GM21723 (cell line): ENCODE results near the gene FAM98A.
A peak's percentile ranks its signal among the peaks of the same experiment; 100 is the strongest.

Source experiments
- ATAC-seq: cut with Tn5 transposase; IDR thresholded peaks from one replicate; pipeline ENCODE4 v1.9.1; 2021; ENCODE audit warnings: mild to moderate bottlenecking, moderate library complexity; ENCODE audit not compliant: unreplicated experiment

FAM98A gene

GRCh38 chr2:33598561-33599174 is 431 bp downstream of the FAM98A start:
- peak; percentile 54 for ATAC-seq

- no peak for ATAC-seq
These were observed 2.1 kb downstream of the FAM98A start for GRCh38 chr2:33597026-33597425.

DNA sequence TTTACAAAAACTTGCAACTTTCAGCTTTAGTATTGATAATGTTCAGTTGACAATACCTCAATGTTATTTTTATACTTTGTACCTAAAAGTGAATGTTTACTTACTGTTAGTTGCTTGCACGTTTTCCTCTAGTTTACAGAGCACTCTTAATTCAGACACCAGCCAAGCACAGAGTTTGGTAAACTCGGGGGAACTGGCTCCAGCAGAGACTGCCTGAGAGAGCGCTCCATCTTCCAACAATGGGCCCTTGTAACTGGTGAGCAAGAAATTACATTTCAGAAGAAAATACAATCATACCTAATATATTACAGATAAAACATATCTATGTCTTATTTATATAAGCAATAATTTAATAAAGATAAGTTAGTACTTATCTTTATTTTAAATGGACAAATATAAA is 3.7 kb downstream of the FAM98A start:
- ATAC-seq: no peak

- no peak for ATAC-seq
These were observed 9.7 kb downstream of the FAM98A start for GRCh38 chr2:33589444-33589843.

- no peak for ATAC-seq
These were observed 10.9 kb downstream of the FAM98A start for GRCh38 chr2:33588232-33588631.

DNA sequence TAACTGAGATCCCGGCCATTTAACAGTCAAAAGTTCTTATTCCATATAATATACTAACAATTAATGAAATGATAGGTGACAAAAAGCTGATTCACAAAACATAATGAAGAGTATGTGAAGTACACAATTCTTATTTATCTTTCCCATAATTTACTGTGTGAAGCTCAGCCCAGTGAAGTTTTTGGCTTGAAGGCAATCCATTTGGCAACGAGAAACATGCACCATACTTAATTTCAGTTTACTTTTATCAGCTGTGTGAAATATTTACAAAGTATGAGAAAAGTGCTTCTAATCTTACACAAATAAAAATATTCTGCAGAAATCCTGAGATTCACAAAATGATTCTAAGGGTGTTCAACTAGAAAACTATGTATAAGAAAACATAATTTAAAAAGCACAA is 12.3 kb downstream of the FAM98A start:
- ATAC-seq: no peak

GRCh38 chr2:33583194-33583938 is 15.7 kb downstream of the FAM98A start:
- peak; percentile 77 for ATAC-seq

GRCh38 chr2:33581872-33582271 is 17.2 kb downstream of the FAM98A start:
- no peak for ATAC-seq

GRCh38 chr2:33579227-33579626 is 19.9 kb downstream of the FAM98A start:
- ATAC-seq: no peak

DNA sequence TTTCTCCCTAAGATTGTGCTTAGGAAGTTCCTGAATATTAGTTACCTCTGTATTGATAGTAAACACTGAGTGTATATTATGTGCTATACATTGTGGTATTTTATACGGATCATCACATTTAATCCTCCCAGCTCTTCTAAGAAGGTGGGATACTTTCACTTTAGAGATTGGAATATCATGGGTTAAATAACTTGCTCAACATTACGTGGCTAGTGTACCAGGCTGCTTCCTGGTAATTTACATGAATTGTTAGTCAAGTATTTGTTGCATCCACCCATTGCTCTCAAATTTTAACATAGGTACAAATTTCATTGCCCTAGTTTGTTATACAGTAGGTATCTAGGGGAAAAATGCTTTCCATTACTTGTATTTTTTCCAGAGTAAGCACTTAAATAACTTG is 21.4 kb downstream of the FAM98A start:
- no peak for ATAC-seq

GRCh38 chr2:33577084-33577483 is 22.0 kb downstream of the FAM98A start:
- ATAC-seq: no peak

GRCh38 chr2:33573657-33574056 is 25.4 kb downstream of the FAM98A start:
- no peak for ATAC-seq

DNA sequence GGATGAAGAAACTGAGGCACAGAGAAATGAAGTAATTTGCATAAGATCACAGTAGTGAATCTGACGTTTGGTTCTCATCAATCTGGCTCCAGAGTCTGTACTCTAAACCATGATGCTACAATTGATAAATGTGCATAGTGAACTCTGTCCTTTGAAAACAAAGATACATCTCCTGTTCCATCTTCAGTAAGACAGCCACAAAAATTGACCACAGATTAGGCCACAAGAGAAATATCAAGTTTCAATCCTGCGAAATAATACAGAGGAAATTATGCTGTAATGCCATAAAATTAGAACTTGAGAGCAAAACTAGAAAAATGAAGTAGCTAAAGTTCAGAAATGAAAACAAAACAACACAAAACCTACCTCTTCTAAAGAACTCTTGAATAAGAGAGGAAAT is 28.4 kb downstream of the FAM98A start:
- no peak for ATAC-seq

DNA sequence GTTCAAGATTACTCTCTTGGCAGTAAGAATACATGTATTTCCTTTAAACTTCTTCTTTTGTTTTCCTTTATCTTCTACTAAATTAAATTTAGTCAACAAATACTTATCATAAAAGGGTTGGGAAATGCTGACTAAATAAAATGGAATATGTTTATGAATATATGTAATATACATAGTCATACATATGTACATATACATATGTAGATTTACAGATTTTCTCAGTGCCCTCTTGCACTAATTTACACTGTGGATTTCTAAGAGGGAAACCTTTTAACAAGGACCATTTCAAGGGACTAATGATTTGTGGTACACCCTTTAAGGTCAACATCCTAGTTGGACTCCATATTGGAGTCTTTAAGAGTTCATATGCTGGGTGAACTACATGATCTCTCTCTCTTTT is 37.2 kb downstream of the FAM98A start:
- ATAC-seq: no peak

DNA sequence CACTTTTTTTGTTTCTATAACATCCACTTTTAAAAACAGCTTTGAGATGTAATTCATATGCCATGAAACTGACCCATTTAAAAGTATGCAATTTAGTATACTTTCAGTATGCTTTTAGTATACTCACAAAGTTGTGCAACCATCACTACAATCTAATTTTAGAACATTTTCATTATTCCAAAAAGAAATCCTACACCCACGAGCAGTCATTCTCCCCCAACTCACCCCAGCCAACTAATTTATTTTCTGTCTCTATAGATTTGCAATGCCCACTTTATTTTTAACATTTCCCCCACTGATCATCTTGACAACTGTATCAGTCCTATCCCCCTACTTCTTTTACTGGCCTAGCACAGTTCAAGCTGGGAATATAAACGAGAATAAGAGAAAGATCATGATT is 39.1 kb downstream of the FAM98A start:
- ATAC-seq: no peak

DNA sequence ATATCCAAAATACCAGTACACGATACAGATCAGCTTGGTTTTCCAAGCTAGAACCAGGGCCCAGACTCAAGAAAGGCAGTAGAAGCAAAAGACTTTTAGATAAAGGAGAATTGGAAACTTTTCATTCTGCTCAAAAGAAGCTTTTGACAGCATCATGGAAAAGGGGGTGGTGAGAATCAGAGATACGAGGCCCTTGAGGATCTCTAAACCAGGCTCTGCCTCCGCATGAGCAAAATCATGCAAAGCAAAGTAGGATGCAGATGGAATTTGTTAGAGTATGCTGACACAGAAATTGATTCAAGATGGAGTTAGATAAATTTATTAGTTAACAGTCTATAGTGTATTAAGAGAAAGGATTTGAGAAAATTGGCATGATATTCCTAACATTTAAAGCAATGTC is 39.8 kb downstream of the FAM98A start:
- no peak for ATAC-seq

GRCh38 chr2:33555681-33556080 is 43.4 kb downstream of the FAM98A start:
- no peak for ATAC-seq

DNA sequence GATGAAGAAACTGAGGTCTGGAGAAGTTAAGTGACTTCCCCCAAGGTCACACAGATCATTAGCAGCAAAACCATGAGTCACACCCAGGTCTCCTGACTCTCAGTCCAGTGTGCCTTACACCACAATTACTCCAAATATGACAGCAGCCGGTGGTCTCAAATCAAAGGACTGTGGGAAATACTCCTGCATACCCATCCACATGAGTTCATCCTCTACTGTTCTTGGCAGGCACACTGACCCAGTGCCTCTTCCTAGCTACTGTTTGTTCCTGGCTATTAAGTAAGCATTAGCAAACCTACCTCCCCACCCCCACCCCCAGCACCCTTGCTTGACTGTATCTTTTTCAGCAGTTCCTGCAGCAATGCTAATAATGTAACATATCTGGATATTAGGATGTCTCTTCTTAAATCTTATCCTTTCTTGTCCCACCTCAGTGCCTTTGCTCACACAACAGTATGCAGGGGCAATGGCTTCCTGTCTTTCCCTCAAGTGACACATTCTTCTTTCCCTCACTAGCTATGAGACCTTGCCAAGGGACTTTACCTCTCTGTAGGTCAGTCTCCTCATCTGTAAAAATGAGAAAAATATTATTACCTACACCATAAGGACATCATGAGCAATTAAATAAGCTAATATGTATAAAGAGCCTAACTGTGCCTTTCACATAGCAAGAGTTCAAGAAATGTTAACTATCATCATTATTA is 46.2 kb downstream of the FAM98A start:
- ATAC-seq: no peak

GRCh38 chr2:33550206-33550605 is 48.9 kb downstream of the FAM98A start:
- no peak for ATAC-seq

GRCh38 chr2:33541243-33541642 is 57.9 kb downstream of the FAM98A start:
- ATAC-seq: no peak

- ATAC-seq: no peak
These were observed 63.7 kb downstream of the FAM98A start for GRCh38 chr2:33535421-33535820.
